Measurements from ENCODE around the gene CEP85. TPM values are rescaled to one million over a fixed set of nuclear protein-coding genes. Genes with fewer than 3 reads are reported as not detected.

Gene CEP85
- total and polyA plus RNA-seq, 9 of the 15 experiments (the other 6 are each of a cell fraction or from before 2014, with no cell fraction given) = 42.1 to 140 (median 92.6) TPM

DNA sequence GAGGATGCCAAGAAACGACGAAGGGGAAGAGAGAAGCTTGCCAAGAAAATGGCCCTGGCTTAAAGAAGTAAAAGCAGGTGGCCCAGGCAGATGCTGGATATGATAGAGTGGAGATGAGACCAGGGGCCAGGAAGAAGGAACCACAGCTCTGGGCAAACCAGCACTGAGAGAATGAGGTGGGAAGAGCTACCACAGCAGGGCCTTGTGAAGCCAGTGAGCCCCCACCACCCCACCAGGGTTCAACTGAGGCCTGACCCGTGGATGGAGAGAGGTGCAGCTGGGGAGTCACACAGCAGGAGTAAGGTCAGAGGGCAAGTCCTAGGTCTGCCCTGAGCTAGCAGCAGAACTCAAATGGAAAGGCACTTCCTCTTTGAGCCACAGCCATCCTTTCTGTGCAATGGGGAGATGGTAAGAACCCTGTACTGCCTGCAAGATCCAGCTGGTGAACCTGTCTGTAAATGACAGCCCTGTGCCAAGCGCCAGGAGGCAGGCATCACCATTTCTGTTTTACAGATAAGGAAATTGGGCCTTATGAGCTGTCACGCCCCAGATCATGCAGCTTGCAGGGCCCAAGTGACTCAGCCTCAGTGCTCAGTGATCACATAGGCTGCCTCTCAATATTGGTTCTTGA, 54.4 kb downstream of the CEP85 start (continued):
- TF ChIP-seq, protein P1, sequence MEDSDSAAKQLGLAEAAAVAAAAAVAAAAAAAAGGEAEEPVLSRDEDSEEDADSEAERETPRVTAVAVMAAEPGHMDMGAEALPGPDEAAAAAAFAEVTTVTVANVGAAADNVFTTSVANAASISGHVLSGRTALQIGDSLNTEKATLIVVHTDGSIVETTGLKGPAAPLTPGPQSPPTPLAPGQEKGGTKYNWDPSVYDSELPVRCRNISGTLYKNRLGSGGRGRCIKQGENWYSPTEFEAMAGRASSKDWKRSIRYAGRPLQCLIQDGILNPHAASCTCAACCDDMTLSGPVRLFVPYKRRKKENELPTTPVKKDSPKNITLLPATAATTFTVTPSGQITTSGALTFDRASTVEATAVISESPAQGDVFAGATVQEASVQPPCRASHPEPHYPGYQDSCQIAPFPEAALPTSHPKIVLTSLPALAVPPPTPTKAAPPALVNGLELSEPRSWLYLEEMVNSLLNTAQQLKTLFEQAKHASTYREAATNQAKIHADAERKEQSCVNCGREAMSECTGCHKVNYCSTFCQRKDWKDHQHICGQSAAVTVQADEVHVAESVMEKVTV (CRISPR knock-in tag; IDR thresholded peaks at IDR 0.05) = 0 out of 2 replicates have a peak, but pooled peaks have one; percentile 16
- no peak for TF ChIP-seq CC2D1A (IDR thresholded peaks at IDR 0.05)
- TF ChIP-seq RBM22 (IDR thresholded peaks at IDR 0.05; ENCODE audit: low read depth, low read length, poor library complexity, severe bottlenecking) = no peak
- no peak for TF ChIP-seq ZNF41 (CRISPR knock-in tag; conservative IDR thresholded peaks at IDR 0.05)
- TF ChIP-seq, protein P2, sequence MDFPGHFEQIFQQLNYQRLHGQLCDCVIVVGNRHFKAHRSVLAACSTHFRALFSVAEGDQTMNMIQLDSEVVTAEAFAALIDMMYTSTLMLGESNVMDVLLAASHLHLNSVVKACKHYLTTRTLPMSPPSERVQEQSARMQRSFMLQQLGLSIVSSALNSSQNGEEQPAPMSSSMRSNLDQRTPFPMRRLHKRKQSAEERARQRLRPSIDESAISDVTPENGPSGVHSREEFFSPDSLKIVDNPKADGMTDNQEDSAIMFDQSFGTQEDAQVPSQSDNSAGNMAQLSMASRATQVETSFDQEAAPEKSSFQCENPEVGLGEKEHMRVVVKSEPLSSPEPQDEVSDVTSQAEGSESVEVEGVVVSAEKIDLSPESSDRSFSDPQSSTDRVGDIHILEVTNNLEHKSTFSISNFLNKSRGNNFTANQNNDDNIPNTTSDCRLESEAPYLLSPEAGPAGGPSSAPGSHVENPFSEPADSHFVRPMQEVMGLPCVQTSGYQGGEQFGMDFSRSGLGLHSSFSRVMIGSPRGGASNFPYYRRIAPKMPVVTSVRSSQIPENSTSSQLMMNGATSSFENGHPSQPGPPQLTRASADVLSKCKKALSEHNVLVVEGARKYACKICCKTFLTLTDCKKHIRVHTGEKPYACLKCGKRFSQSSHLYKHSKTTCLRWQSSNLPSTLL (IDR thresholded peaks at IDR 0.05) = no peak
- TF ChIP-seq, protein P3, sequence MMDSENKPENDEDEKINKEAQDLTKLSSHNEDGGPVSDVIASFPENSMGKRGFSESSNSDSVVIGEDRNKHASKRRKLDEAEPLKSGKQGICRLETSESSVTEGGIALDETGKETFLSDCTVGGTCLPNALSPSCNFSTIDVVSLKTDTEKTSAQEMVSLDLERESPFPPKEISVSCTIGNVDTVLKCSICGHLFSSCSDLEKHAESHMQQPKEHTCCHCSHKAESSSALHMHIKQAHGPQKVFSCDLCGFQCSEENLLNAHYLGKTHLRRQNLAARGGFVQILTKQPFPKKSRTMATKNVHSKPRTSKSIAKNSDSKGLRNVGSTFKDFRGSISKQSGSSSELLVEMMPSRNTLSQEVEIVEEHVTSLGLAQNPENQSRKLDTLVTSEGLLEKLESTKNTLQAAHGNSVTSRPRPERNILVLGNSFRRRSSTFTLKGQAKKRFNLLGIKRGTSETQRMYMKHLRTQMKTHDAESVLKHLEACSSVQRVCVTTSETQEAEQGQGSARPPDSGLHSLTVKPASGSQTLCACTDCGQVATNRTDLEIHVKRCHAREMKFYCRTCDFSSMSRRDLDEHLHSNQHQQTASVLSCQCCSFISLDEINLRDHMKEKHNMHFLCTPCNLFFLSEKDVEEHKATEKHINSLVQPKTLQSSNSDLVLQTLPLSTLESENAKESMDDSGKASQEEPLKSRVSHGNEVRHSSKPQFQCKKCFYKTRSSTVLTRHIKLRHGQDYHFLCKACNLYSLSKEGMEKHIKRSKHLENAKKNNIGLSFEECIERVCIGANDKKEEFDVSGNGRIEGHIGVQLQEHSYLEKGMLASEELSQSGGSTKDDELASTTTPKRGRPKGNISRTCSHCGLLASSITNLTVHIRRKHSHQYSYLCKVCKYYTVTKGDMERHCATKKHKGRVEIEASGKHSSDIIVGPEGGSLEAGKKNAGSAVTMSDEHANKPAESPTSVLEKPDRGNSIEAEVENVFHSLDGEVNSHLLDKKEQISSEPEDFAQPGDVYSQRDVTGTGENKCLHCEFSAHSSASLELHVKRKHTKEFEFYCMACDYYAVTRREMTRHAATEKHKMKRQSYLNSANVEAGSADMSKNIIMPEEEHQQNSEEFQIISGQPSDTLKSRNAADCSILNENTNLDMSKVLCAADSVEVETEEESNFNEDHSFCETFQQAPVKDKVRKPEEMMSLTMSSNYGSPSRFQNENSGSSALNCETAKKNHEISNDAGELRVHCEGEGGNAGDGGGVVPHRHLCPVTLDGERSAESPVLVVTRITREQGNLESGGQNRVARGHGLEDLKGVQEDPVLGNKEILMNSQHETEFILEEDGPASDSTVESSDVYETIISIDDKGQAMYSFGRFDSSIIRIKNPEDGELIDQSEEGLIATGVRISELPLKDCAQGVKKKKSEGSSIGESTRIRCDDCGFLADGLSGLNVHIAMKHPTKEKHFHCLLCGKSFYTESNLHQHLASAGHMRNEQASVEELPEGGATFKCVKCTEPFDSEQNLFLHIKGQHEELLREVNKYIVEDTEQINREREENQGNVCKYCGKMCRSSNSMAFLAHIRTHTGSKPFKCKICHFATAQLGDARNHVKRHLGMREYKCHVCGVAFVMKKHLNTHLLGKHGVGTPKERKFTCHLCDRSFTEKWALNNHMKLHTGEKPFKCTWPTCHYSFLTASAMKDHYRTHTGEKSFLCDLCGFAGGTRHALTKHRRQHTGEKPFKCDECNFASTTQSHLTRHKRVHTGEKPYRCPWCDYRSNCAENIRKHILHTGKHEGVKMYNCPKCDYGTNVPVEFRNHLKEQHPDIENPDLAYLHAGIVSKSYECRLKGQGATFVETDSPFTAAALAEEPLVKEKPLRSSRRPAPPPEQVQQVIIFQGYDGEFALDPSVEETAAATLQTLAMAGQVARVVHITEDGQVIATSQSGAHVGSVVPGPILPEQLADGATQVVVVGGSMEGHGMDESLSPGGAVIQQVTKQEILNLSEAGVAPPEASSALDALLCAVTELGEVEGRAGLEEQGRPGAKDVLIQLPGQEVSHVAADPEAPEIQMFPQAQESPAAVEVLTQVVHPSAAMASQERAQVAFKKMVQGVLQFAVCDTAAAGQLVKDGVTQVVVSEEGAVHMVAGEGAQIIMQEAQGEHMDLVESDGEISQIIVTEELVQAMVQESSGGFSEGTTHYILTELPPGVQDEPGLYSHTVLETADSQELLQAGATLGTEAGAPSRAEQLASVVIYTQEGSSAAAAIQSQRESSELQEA (IDR thresholded peaks at IDR 0.05; ENCODE audit: low read depth) = no peak
- no peak for TF ChIP-seq ZNF79 (CRISPR knock-in tag; IDR thresholded peaks at IDR 0.05; ENCODE audit: low read depth)
- no peak for TF ChIP-seq NFXL1 (CRISPR knock-in tag; IDR thresholded peaks at IDR 0.05)
- TF ChIP-seq ZNF124 (CRISPR knock-in tag; IDR thresholded peaks at IDR 0.05) = no peak
- TF ChIP-seq ILF3 (IDR thresholded peaks at IDR 0.05; ENCODE audit: borderline replicate concordance) = no peak
- TF ChIP-seq SRSF3 (IDR thresholded peaks at IDR 0.05; ENCODE audit: insufficient read depth, low read length) = no peak
- TF ChIP-seq, protein P4, sequence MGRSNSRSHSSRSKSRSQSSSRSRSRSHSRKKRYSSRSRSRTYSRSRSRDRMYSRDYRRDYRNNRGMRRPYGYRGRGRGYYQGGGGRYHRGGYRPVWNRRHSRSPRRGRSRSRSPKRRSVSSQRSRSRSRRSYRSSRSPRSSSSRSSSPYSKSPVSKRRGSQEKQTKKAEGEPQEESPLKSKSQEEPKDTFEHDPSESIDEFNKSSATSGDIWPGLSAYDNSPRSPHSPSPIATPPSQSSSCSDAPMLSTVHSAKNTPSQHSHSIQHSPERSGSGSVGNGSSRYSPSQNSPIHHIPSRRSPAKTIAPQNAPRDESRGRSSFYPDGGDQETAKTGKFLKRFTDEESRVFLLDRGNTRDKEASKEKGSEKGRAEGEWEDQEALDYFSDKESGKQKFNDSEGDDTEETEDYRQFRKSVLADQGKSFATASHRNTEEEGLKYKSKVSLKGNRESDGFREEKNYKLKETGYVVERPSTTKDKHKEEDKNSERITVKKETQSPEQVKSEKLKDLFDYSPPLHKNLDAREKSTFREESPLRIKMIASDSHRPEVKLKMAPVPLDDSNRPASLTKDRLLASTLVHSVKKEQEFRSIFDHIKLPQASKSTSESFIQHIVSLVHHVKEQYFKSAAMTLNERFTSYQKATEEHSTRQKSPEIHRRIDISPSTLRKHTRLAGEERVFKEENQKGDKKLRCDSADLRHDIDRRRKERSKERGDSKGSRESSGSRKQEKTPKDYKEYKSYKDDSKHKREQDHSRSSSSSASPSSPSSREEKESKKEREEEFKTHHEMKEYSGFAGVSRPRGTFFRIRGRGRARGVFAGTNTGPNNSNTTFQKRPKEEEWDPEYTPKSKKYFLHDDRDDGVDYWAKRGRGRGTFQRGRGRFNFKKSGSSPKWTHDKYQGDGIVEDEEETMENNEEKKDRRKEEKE (IDR thresholded peaks at IDR 0.05; ENCODE audit: borderline replicate concordance in 1 of 2, control insufficient read depth in 1 of 2, low read depth in 2 of 2, low read length in 1 of 2) = no peak

Data from K562 (cell line).